C4-2B (cell line): ENCODE measurements around the gene TAB2.
"Not testable (repeated sequence)": the region's sequence is repeated elsewhere in the genome, so short reads cannot be mapped to it uniquely, and the experiment has no call there.

Experiments used
- H3K27ac ChIP-seq: fragments of 450-650 bp; 2 replicates; pipeline ENCODE4 v1.5.1; 2017
- CTCF ChIP-seq: fragments of 450-650 bp; conservative IDR thresholded peaks from 2 replicates; pipeline ENCODE4 v1.5.1; 2017; ENCODE audit warnings: mild to moderate bottlenecking
- ZFX ChIP-seq: fragments of 450-650 bp; IDR thresholded peaks from 2 replicates; pipeline ENCODE4 v1.6.1; 2017

The TAB2 gene

DNA sequence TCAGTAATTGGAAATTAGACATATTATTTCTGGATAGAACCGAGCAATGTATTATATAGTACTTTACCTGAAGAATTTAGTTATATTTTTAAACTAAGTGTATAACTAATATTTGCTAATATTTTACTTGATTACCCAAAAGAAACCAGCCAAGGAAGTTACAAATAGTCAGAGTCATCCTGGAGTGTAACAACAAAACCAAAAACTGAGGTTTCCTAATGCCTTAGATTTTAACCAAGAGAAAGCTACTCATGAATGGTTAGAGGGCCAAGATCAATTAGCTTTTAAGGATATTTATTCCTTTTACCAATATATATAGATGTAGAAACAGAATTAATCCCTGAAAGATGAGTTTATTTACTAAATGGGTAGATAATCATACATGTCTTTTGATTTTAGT, 26.0 kb downstream of the TAB2 start:
- H3K27ac ChIP-seq = no peak overlapping the region
- TF ChIP-seq CTCF (no peak), ZFX (no peak)

GRCh38 chr6:149346078-149346477, 28.6 kb downstream of the TAB2 start:
- no peak overlapping the region for H3K27ac ChIP-seq
- TF ChIP-seq ZFX = no peak

DNA sequence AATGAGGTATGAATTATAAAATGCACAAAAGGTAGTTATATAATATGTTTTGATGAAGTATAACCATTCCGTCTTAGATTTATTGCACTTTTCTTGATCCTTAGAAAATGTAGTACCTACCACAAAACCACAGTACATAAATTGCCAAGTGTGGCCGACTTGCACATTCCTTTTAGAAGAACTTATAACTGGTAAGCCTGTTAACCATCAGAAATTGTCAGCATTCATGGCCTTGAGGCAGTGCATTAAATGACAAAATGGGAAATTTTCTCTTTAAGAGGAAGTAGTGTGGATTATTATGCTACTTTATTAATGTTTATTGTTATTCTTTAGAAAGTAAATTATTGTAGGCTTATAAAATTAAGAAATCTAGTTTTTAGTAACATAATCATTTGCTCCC, 29.6 kb downstream of the TAB2 start:
- H3K27ac ChIP-seq = no peak overlapping the region
- TF ChIP-seq CTCF = no peak
- TF ChIP-seq ZFX = no peak

DNA sequence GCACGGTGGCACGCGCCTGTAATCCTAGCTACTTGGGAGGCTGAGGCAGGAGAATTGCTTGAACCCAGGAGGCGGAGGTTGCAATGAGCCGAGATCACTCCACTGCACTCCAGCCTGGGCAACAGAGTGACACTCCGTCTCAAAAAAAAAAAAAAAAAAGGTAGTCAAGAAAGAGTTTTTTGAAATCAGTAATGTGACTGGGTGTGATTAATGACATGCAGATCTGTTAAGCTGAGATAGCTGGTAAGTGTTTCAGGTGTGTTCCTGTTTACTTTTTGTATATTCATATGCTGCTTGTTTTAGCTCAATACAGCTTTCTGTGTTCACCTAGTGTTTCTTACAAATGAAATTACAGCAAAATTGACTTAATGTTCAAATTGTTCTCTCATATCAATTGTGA, 31.8 kb downstream of the TAB2 start:
- not testable (repeated sequence) for H3K27ac ChIP-seq

DNA sequence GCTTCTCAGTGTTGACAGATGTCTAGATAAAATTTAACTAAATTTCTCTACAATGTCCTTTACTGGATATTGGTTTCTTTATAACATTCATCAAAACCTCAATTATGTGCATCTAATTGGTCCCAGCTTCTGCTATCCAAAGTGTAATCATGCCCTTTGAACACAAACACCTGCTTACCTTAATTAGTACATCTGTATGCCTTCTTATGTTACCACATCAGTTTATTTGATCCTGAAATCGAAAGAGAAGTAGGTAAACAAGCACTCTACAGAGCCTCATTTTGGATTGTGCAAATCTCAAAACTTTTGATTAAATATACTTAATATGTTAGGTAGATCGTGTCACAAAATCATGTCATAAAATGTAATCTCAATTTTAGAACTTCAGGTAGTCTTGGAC, 36.5 kb downstream of the TAB2 start:
- TF ChIP-seq CTCF (no peak), ZFX (no peak)
- H3K27ac ChIP-seq = no peak overlapping the region

- TF ChIP-seq CTCF = no peak
- TF ChIP-seq ZFX = no peak
- no peak overlapping the region for H3K27ac ChIP-seq
Observed at GRCh38 chr6:149356081-149356750, 38.7 kb downstream of the TAB2 start.

DNA sequence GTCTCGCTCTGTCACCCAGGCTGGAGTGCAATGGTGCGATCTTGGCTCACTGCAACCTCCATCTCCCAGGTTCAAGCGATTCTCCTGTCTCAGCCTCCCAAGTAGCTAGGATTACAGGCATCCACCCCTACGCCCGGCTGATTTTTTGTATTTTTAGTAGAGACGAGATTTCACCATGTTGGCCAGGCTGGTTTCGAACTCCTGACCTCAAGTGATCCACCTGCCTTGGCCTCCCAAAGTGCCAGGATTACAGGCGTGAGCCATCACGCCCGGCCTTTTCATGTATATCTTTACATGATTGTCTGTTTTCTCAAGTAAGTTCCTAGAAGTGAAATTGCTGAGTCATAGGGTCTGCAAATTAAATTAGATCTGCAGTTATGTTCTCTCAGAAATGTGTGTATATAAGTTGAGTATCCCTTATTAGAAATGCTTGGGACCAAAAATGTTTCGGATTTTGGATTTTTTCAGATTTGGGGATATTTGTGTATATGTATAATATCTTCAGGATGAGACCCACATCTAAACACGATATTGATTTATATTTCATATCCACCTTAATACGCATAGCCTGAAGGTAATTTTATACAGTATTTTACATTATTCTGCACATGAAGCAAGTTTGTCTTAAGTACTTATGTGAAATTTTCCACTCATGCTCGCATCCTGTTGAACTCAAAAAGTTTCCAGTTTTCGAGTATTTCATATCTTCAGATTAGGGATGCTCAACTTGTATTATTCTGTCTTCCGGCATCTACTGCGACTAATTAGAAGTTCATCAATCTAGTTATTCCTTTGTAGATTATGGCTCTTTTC, 40.4 kb downstream of the TAB2 start:
- TF ChIP-seq CTCF (no peak), ZFX (no peak)
- no peak overlapping the region for H3K27ac ChIP-seq

DNA sequence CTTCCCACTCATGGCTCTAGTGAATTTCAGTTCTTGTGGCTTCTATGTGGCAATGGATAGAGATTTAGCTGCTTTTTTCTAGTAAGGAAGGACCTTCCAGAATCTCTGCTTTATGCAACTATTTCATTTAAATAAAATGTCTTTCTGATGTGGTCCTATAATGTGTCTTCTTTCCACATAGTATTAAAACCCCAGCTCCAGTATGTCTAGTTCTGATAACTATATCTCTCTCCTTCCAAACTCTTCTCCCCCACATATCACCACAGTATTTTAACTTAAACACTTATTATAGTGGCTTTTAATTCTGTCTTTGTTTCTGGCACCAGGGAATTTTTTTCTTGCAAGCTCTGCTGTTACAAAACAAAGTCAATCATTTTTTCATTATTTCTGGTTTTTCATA, 41.9 kb downstream of the TAB2 start:
- no peak for TF ChIP-seq CTCF
- TF ChIP-seq ZFX = no peak
- no peak overlapping the region for H3K27ac ChIP-seq
